Upper lobe of left lung (tissue), 4 donors: ENCODE data around the gene ANKRD60.

Source experiments
- CTCF ChIP-seq, 6 experiments: fragments of 450-650 bp in 4 of 6; fragments of 200-600 bp in 2 of 6; sonication (generic) in 2 of 6; IDR thresholded peaks; one replicate each; pipeline ENCODE4 v1.5.1; 2016 to 2019; ENCODE audit warnings: antibody characterized with exemption in 6 of 6
- POLR2A ChIP-seq, 4 donors: fragments of 450-650 bp; IDR thresholded peaks; one replicate each; pipeline ENCODE4 v1.5.1; 2016 to 2017; ENCODE audit warnings: antibody characterized with exemption in 4 of 4, mild to moderate bottlenecking in 2 of 4
- POLR2AphosphoS5 ChIP-seq, 2 donors: sonication (generic); formaldehyde crosslinking; IDR thresholded peaks; one replicate each; pipeline ENCODE4 v1.5.1; 2017; ENCODE audit warnings: antibody characterized with exemption in 2 of 2

GRCh38 chr20:58208944-58209343 is 19.5 kb downstream of the ANKRD60 start:
- no peak for TF ChIP-seq CTCF (IDR thresholded peaks at IDR 0.05)
- no peak for TF ChIP-seq POLR2A (IDR thresholded peaks at IDR 0.05)
- TF ChIP-seq POLR2AphosphoS5 (IDR thresholded peaks at IDR 0.05): no peak
